GM19099 (cell line): Measurements from ENCODE around the gene CTBP2.

Experiments used
- POLR2A ChIP-seq: IDR thresholded peaks from 3 replicates; pipeline ENCODE4 v1.6.1; 2011; ENCODE audit warnings: low read depth; ENCODE audit not compliant: insufficient read length; ENCODE audit errors: extremely low read depth

Gene CTBP2

DNA sequence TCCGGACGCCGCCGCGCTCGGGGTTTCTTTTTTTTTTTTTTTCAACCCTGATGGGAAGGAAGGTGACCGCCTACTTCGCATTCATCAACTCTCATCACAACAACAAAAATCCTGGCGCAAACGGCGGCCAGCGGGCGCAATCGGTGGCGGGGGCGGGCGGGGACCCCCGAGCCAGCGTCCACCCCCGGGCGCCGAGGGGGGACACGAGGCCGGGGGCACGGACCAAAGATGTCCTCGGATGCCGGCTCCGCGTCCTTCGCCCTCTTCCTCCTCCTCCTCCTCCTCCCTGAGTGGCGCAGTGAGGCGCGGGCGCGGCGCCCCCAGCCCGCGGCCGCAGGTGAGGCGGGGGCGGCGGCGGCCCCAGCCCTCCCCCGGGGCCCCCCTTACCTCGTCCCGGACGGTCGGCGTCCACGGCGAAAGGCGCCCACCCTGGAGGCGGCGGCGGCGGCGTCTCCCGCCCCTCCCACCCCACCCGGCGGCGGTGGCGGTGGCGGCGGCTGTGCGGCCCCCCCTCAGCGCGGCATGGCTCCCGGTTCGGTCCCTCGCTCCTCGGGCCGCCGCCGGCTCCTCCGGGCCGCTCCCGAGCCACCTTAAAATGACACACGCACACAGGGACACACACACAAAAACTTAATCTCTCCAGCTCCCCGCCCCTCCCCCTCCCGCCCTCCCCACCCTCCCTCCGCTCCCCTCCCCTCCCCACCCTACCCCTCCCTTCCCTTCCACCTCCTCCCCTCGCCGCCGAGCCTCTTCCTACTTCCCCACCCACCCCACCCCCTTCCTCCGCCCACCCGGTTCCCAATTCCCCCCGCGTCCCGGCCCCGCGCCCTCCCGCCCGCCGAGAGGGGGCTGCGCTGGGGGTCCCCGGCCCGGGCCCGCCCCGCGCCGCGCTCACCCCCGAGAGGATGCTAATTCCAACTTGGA is at the start of gene CTBP2:
TSS of gene CTBP2 (minus strand) at position 632 of the 924 bp plus-strand sequence.
- TF ChIP-seq POLR2A = no peak

DNA sequence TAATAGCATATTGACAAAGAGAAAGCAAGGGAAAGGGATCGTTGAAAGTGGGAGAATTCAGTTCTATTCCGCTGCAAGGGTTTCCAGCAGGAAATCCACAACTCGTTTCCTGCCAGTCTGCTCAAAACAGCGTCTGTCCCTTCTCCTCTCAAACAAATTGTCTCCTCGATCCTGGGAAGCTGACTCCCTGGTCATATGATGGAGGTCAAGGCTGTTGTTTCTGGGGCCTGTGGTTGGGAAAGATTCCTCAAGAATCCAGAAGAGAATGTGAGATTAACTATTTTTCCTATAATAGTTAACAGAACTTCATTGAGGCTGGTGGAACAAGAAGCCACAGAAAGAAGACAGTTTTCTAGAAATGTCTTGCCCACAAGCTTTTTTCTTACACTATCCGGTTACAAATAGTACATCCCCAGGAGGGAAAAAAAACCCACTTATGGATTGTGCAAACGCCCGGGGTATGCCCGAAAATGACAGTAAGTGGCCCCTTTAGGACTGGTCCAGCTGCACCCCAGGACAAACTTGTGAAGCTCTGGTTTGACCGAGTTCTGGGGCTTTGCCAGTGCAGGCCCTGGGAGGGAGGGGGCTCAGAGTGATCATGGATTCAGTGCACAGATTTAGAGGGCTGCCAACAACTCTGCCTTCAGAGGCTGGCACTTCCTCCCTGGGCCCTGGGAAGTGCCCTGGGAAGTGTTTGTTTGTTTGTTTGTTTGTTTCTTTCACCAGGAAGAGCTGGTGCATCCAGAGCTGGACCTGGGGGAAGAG is 49.4 kb upstream of the CTBP2 start:
- TF ChIP-seq POLR2A = no peak

DNA sequence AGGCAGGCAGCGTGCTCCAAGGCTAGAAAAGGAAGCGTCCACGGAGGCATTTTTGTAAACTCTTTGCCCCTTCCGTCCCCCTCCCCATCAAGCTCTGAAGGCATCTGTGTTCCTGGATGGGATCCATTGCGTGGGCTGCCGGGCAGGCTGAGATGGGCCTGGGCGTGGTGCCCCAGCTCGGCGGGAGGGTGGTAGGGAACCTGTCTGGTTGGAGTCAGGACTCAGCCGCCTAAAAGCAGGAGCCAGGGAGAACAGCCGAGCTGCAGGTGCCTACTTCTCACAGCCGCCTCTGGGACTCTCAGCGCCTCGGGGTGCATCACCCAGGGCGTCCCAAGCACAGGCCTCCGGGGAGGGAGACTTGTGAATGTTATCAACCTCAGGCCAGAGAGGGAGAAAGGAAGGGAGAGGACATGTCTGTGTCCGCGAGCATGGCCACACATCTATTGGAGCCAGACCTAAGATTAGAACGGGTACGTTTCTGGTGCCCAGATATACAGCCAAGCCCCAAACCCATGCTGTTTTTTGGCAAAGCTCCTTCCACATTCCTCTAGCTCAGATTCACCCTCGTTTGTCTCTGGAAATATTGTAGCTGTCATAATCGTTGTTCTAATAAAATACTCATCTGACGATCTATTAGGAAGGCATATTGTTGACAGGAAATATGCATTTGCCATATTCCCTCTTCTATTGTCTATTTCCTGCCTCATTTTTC is 48.6 kb upstream of the CTBP2 start:
- no peak for TF ChIP-seq POLR2A

DNA sequence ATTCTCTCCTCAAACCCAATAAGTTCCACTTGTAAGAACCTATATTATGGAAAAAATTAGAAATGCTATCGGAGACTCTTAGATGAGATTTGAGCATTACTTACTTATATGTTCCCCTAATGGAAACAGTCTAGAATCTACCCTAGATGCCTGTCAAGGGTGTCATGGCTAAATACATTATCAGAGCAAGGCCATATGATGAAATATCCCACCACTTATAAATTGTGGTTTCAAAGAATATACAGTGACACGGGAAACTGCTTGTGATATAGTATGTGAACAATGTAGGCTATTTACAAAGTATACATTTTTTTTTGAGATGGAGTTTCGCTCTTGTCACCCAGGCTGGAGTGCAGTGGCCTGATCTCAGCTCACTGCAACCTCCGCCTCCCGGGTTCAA is 46.3 kb upstream of the CTBP2 start:
- no peak for TF ChIP-seq POLR2A

DNA sequence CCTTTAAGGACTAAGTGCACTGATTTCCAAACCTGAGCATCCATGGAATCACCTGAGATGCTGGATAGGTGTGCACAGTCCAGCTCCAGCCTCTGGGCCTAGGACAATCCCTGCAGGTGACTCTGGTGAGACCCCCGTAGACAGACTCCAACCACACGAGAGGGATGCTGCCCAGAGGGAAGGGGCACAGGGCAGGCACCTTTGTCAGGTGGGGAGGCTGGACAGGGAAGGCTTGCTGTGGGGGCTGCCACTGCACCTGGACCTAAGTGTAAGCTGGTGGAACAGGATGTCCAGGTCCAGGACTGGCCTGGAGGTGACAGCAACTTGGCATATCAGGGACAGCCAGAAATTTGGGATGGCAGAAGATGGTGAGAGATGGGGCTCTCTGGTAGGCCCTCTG is 45.1 kb upstream of the CTBP2 start:
- TF ChIP-seq POLR2A = no peak

DNA sequence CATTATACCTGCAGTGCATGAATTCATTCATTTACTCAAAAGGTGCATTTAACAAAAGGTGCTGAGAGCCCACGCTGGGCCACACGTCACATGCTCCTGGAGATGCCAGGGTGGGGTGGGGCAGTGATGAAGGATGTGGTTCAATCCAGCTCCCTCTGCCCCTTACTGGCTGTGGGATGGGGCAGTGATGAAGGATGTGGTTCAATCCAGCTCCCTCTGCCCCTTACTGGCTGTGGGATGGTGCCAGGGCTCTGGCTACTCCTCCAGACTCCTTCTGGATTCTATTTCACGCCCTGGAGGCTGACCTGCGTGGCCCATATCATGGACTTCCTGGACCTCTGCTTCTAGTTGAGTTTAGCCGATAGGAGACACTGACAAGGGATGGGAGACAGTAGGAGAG is 44.0 kb upstream of the CTBP2 start:
- TF ChIP-seq POLR2A = no peak

DNA sequence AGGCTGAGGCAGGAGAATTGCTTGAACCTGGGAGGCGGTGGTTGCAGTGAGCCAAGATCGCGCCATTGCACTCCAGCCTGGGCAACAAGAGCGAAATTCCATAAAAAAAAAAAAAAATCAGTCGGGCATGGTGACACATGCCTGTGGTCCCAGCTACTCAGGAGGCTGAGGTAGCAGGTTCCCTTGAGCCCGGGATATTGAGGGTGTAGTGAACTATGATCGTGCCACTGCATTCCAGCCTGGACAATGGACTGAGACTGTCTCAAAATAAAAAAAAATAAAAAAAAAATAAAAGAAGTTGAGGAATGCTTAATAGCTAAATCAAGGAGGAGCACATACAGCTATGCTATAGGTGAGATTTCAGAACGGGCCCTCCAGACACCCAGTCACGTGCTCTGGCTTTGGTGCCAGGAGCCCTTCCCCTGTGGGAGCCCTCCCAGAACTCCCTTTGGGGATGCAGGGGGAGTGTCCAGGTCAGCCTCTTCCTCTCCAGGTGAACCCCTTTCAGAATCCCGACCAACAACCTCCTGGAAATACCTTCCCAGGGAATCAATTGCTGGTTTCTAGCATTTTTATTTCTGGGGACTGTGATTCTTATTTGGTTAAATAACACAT is 42.9 kb upstream of the CTBP2 start:
- no peak for TF ChIP-seq POLR2A

DNA sequence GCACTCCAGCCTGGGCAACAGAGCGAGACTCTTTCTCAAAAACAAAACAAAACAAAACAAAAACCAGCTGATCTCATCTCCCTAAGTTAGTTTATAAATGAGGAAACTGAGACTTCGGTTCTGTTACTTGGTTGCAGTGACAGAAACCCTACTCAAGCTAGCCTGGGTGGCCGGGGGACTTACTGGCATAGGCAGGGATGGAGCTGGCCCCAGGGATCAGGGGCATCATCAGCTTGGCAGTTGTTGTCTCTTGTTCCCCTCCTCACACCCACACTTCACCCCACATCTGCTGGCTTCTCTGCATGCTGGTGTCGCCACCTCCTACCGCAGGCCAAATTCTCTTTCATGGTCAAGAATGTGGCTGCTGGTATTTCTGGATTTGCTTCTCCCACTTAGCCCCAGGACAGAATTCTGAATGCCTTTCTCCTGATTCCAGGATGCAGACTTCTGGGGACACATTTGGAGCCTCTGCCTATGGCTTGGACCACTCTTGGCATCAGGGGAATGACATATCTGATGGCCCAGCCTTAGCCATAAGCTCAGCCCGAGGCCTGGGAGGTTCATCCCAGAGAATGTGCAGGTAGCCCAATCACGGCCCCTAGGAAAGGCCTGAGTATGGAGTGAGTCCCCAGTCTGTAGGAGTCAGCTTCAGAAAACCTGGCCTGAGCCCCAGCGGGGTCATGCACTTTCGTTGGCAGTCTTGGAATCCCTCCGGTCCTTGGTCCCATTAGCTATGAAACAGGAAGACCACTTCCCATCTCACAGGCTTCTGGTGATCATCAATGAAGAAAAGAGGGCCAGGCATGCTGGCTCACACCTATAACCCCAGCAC is 41.6 kb upstream of the CTBP2 start:
- TF ChIP-seq POLR2A = no peak

DNA sequence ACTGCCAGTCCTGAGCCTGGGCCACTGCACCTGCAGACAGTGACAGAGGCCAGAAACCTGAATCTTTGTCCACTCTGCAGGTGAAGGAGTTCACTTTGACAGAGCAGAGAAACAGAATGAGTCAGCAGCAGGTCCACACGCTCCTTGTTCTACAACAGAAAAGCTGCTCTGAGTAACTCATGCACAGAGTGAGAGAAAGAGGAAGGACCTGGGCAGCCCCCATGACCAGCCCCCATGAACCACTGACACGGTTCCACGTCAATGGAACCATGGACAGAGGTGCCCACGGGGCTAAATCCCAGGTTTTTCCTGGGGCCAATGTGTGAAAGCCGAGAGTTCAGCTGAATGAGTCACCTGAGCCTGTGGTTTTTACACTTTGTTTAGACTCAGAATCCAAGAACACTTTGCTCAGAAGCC is 40.8 kb upstream of the CTBP2 start:
- no peak for TF ChIP-seq POLR2A

DNA sequence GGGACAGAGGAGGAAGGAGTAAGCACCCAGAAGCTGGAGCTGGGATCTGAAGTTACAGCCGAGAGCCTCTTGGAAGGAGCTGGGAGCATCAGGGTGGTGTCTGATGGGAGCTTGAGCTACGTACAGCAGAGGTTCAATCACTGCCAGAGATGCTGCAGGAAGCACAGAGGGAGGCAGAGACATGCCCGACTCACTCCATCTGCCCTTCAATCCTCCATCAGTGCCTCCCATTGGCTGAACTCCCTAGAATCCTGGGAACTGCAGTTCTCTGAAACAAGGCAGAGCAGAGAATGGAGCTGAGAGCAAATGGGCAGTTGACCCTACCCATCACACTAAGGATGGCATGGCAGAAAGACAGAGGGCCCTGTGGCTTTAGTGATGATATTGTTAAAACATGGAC is 40.0 kb upstream of the CTBP2 start:
- TF ChIP-seq POLR2A = no peak

DNA sequence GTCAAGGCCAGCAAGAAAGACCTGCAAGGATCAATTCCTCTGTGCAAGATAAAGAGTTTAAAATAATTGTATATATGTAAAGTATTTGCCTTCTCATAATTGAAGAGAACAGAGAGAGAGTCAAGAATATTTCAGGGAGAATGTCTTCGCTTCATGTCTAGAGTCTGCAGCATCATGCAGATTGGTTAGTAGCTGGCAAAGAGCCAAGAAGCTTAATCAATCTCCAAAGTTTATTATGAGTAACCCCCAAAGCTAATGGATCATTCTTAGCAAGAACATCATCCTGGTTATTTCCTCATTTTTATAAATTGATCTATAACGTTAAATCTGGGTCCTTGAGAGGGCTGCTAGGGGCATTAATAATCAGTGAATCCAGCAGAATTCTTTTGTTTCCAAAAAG is 38.9 kb upstream of the CTBP2 start:
- no peak for TF ChIP-seq POLR2A

DNA sequence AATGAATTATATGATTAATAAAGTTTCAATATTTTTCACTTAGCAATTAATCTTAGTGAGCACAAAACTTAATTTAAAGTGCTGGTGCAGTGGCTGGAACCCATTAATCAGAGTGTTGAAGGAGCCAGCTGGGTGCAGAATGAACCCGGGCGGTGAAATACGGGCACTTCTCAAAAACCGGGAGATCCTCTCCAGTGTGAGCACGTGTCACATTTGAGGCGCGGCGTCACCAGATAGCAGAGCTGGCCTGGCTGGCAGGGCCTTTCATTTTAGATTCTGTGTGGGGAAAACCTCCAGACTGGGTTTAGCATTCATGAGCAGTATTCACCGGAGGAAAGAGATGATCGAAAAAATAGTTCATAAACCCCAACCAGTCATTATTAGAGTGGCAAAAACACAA is 34.5 kb upstream of the CTBP2 start:
- TF ChIP-seq POLR2A = no peak

DNA sequence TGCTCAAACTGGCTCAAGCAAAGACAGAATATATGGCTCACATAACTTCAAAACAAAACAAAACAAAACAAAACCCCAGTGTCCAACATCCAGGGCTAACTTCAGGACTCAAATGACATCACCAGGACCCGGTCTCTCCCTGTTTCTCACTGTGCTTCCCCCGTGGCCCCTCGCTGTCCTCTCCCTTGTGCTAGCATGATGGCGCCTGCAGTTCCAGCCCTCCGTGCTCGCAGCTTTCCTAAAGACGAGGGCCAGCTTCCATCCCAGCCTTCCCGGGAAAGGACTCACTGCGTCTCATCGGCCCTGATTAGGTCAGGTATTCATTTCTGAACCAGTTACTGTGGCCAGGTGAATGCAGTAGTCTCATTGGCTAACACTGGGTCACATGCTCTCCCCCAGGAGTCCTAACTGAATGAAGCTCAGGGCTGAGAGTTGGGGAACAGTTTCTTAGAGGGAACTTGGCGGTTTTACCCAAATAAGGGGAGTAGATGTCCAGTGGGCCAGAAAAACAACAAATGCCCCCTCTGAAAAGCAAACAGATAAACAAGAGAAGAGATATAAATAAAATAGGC is 33.0 kb upstream of the CTBP2 start:
- no peak for TF ChIP-seq POLR2A

DNA sequence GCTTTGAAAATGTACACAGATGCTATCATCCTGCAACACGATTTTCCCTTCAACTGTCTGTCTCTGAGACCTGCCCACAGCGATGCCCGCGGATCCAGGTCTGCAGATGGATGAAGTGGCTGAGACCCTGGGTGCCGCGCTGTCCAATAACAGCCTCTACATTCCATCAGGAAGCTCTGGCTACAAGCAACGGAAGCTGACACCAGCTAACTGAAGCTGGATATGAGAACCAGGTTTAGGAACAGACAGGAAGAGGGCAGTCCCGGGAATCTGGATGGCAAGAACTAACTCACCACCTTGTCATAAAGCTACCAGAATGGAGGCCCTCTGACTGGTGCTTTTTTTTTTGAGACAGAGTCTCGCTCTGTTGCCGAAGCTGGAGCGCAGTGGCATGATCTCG is 32.3 kb upstream of the CTBP2 start:
- TF ChIP-seq POLR2A = no peak

DNA sequence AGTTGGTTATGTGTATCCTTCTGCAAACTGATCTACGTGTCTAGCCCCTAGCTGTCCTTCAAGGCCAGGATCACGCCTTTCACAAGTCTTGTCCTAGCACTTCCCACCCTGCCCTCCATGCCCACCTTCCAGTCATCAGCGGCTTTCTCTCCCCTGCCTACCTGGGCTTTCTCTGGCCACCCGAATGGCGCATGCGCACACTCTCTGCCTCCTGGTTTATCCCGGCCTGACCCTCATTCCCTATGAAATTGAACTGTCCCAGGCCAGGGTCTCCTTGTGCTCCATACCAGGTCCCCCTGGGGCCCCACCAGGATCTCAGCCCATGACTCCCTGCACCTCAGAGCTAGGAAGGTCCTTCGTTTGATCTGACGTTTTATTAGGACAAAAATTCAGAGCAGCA is 31.6 kb upstream of the CTBP2 start:
- no peak for TF ChIP-seq POLR2A

DNA sequence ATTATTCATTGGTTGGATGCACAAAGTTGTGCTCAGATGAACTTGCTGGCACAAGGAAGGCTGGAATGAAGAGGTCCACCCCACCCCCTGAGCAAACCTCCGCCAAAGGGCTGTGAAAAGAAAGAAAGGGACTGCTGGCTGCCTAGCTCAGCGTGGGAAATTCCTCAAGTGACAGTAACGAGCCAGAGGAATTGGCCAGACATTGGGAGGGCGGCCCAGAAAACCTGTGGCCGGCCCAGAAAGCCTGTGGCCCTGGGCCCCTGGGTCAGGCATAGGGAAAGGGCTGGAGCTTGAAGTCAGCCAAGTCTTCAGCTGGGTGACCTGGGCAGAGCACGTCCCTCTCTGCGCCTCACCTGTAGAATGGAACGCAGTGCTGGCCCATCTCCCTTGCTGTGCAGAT is 30.6 kb upstream of the CTBP2 start:
- no peak for TF ChIP-seq POLR2A
